Brain microvascular endothelial cell (primary cell): Measurements from ENCODE around the gene STARD10.

Experiments
- DNase-seq: peaks from one replicate; pipeline ENCODE4 v3.0.0-alpha.2; 2020
- H3K27ac ChIP-seq: fragments of 250-450 bp; sonication (Bioruptor Pico); 2 replicates; pipeline ENCODE4 v1.5.1; 2020; ENCODE audit warnings: mild to moderate bottlenecking, moderate library complexity
- H3K27me3 ChIP-seq: fragments of 250-450 bp; sonication (Bioruptor Pico); replicated peaks from 2 replicates; pipeline ENCODE4 v1.5.1; 2020; ENCODE audit warnings: mild to moderate bottlenecking
- H3K36me3 ChIP-seq: fragments of 250-450 bp; sonication (Bioruptor Pico); replicated peaks from 2 replicates; pipeline ENCODE4 v1.5.1; 2020; ENCODE audit warnings: mild to moderate bottlenecking
- H3K4me3 ChIP-seq: 2 replicates; pipeline ENCODE4 v1.5.1; 2011; ENCODE audit warnings: low read depth, mild to moderate bottlenecking, control low read depth, low read length, moderate library complexity
- in situ Hi-C: cut with HindIII; loops from 2 replicates; pipeline ENCODE4 v1.10.0; 2017; ENCODE audit warnings: low sequenced_read_pairs, low pct_ligation_motif_present
- TF ChIP-seq, protein P1 (sequence below): IDR thresholded peaks from 2 replicates; pipeline ENCODE4 v1.5.1; 2011; ENCODE audit warnings: low read depth, mild to moderate bottlenecking, moderate library complexity, low read length, control low read depth, inconsistent platforms; ENCODE audit errors: missing control alignments

Gene STARD10

DNA sequence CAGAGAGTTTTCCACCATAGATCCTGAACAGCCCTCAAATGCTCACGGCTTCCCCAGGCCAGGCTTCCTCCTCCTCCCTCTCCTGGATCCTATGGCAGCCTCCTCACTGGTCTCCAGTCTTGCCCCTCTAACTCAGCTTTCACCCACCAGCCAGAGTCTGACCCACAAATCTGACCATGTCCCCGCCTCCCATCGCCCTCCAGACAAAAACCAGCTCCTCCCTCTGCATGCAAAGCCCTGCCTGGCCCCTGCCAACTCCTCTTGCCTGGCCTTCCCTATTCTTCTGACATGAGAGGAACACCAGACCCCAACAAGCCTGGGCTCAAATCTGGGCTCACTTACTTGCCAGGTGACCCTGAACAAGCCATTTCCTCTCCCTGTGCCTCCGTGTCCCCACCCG is 87.3 kb downstream of the STARD10 start:
- H3K36me3 ChIP-seq = peaks cover 49% of the 10 kb centered on the region
- in situ Hi-C loops = no loop called here

DNA sequence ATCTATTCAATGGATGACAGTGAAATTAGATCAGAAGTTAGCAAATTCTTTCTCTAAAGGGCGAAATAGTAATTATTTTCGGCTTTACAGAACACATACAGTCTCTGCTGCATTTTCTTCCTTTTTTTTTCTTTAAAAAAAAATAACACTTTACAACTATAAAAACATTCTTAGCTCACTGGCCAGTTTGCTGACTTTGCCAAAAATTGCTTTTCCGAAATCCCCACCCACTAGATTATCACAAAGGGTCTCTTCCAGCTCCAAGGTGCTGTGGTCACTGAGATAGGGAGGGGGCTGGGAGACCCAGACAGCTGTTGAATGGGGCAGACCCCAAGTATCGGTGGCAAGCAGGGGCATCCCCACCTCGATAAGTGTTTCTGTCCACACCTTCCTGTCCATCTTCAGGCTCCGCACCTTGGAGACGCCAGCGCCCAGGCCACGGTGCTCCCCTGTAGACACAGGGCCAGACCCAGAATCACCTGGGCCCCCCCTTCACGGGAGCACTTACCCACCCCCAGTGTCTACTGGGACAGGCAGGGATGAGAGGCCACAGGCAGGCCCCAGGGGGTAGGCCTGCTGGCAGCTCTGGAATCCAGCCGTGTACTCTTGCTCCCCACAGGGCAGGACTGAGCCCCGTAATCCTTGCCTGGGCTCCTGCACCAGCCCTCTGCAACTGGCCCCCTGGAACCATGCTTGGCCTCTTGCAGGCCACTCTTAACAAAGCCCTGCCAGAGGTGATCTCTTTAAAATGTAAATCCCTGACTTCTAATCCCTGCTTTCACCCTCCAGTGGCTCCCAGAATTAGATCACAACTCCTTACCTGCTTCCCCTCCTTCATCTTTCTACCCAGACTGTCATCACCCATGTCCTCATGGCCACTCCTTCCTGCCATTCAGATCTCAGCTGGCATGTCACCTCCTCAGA is 88.1 kb downstream of the STARD10 start:
- H3K27ac ChIP-seq = no peak overlapping the region
- H3K36me3 ChIP-seq = peaks cover 52% of the 10 kb centered on the region
- H3K27me3 ChIP-seq = no peaks in the 10 kb centered on the region
- in situ Hi-C loops = no loop called here
- no peak for DNase-seq
- TF ChIP-seq, protein P1, sequence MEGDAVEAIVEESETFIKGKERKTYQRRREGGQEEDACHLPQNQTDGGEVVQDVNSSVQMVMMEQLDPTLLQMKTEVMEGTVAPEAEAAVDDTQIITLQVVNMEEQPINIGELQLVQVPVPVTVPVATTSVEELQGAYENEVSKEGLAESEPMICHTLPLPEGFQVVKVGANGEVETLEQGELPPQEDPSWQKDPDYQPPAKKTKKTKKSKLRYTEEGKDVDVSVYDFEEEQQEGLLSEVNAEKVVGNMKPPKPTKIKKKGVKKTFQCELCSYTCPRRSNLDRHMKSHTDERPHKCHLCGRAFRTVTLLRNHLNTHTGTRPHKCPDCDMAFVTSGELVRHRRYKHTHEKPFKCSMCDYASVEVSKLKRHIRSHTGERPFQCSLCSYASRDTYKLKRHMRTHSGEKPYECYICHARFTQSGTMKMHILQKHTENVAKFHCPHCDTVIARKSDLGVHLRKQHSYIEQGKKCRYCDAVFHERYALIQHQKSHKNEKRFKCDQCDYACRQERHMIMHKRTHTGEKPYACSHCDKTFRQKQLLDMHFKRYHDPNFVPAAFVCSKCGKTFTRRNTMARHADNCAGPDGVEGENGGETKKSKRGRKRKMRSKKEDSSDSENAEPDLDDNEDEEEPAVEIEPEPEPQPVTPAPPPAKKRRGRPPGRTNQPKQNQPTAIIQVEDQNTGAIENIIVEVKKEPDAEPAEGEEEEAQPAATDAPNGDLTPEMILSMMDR = no peak
- H3K4me3 ChIP-seq = no peak overlapping the region

More for the DNA sequence above, 87.3 kb downstream of the STARD10 start:
- TF ChIP-seq, protein P1 = no peak
- no peak overlapping the region for H3K4me3 ChIP-seq
- no peak for DNase-seq
- no peak overlapping the region for H3K27ac ChIP-seq
- H3K27me3 ChIP-seq = no peaks in the 10 kb centered on the region

DNA sequence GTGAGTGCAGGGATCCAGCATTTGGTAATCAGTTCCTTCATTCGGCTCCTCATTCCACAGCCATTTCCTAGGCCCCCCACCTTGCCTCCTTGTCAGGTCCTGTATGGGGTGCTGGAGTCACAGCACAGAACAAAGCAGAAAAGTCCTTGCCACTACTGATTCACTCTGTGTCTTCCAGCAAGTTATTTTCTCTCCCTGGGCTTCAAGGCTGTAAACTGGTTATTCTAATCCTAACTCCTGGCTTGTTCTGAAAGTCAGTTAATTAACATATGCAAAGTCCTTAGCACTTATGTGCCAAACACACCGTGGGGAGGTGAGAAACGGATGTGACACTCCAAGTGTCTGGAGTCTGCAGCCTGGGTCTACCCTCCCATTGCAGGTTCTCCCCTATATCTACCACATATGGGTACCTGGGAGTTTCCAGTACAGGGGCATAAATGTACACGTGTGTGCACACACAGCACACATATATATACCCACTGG is 89.0 kb downstream of the STARD10 start:
- H3K27me3 ChIP-seq = no peaks in the 10 kb centered on the region
- no peak overlapping the region for H3K4me3 ChIP-seq
- TF ChIP-seq, protein P1 = no peak
- in situ Hi-C loops = no loop called here
- peaks cover 56% of the 10 kb centered on the region for H3K36me3 ChIP-seq
- no peak overlapping the region for H3K27ac ChIP-seq
- DNase-seq = no peak
